GM18870 (cell line): Measurements from ENCODE around the gene LCN2.
A peak's percentile ranks its signal among the peaks of the same experiment; 100 is the strongest.
"Not testable (repeated sequence)": the region's sequence is repeated elsewhere in the genome, so short reads cannot be mapped to it uniquely, and the experiment has no call there.

Source experiments
- ATAC-seq: cut with Tn5 transposase; IDR thresholded peaks from one replicate; pipeline ENCODE4 v1.9.1; 2021; ENCODE audit warnings: moderate library complexity; ENCODE audit not compliant: unreplicated experiment

The LCN2 gene

DNA sequence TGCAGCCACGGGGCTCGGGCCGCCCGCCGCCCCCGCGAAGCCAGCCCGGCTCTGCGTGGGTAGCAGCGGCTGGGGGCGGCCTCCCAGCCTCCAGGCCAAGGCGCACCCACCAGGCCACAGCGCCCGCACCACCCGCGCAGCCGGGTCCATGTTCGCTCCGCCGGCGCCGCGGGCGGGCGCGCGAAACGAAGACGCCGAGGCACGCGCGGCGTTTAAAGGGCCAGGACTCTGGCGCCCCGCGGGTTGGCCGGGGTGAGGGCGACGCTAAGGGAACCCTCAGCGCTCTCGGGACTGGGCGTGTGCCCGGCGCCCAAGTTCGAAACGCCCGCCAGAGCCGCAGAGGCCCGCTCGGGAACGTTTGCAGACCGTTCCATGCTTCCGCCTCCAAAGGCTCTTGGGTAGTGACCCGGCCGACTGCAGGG lies 21.7 kb upstream of the LCN2 start, which contains the start of gene PTGES2:
Gene PTGES2 (minus strand): TSS at position 162 of the 422 bp plus-strand sequence. CDS start 12 bp downstream, at position 150.
- ATAC-seq: peak; percentile 47

GRCh38 chr9:128127990-128128835 lies 21.0 kb upstream of the LCN2 start:
- ATAC-seq: peak; percentile 40

GRCh38 chr9:128128836-128129590 lies 20.2 kb upstream of the LCN2 start:
- ATAC-seq: no peak

GRCh38 chr9:128129976-128130590 lies 19.2 kb upstream of the LCN2 start:
- ATAC-seq: not testable (repeated sequence)

GRCh38 chr9:128130651-128131050 lies 18.6 kb upstream of the LCN2 start:
- ATAC-seq: not testable (repeated sequence)

- not testable (repeated sequence) for ATAC-seq
Measured at GRCh38 chr9:128131346-128131745, 17.9 kb upstream of the LCN2 start.

DNA sequence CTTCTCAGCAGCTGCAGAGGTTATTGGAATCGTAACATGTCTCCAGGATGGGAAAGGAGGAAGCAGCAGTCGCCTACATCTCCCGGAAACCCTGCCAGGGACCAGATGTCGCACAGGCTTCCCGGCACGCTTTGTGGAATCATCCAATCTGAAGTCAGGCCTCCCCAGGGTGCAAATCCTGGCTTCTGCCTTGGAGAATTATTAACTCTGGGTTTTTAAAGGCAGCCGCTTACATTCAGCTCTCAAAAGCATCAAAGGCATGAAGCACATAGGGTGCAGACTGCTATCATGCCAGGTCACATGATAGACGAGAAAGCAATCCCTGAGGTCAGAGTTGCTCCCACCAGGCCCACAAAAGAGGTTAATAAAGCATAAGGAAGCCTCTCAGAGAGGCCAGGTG lies 17.1 kb upstream of the LCN2 start:
- ATAC-seq: not testable (repeated sequence)

DNA sequence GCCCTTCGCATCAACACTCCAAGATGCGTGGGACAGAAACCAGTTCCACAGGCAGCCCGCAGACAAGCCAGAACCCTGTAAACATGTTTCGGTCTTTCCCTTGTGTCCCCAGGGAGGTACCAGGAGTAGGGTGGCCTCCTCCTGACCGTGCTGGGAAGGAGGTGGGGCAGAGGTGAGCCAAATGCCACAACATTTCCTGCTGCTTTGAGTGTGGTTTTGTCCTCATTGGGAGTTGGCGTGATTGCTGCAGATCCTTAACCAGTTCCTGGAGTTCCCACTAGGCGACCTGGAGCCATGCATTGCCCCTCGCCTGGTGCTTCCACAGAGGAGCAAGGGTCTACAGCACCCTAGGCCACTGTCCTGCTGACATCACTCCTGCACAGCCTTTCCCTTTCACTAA lies 13.7 kb upstream of the LCN2 start:
- not testable (repeated sequence) for ATAC-seq

DNA sequence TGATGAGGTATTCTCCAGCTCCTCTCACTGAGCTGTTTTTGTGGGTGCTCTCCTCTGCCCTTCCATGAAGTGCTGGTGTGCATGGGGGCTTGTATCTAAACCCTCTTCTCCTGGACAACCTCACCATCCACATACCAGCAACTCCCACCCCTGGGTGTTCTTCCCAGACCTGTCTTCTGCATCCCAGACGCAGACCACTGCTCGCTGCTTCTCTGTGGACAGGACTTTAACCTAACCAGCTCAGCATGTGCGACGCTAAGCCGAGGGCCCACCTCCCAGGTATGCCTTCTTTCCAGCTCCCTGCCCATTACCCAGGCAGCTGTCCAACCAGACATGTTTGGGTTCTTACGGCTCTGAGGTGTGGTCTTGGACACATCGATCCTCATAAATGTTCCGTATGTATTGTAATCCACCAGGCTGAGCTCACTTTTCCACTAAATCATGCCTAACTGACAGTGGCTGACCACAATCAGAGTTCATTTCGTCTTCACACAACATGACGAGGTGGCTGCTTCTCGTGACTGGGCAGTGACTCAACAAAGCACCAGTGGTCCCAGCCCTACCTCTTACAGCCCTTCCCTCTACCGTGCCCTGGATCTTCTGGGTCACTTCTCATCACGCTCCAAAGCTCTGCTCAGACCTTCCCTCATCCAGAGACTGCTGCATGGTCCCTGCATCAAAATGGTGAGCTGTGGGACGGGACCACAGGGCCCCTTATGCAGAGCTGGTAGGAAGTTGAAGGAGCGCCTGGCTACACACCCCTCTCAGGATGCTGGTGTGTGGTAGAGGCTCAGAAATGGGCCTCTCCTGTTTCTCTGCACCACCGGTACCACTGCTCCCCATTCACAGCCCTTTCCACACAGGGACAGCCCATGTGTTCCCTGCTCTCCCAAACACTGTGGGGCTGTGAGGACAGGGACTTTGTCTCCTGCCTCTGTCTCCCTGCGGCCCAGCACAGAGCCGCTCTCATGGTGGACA lies 12.1 kb upstream of the LCN2 start:
- ATAC-seq: no peak

- ATAC-seq: no peak
Measured at GRCh38 chr9:128138001-128138400, 11.3 kb upstream of the LCN2 start.

DNA sequence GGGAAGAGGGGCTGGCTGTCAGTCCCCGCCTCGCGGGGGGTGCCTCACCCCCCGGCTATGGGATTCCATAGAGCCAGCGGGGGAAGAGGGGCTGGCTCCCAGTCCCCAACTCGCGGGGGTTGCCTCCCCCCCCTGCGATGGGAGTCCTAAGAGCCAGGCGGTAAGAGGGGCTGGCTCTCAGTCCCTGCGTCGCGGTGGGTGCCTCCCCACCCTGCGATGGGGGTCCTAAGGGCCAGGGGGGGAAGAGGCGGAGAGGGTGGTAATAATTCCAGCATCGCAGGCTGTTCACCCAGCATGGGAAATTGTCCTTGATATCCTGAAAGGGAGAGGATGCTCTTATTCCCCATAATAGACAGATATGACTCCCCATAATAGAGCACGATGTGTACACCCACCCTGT lies 9.6 kb upstream of the LCN2 start:
- ATAC-seq: no peak

- ATAC-seq: no peak
Measured at GRCh38 chr9:128141604-128142003, 7.6 kb upstream of the LCN2 start.

GRCh38 chr9:128142061-128142460 lies 7.2 kb upstream of the LCN2 start:
- no peak for ATAC-seq

GRCh38 chr9:128142596-128142995 lies 6.7 kb upstream of the LCN2 start:
- no peak for ATAC-seq

GRCh38 chr9:128143525-128144238 lies 5.6 kb upstream of the LCN2 start:
- ATAC-seq: no peak

- ATAC-seq: no peak
Measured at GRCh38 chr9:128144239-128145181, 4.7 kb upstream of the LCN2 start.

DNA sequence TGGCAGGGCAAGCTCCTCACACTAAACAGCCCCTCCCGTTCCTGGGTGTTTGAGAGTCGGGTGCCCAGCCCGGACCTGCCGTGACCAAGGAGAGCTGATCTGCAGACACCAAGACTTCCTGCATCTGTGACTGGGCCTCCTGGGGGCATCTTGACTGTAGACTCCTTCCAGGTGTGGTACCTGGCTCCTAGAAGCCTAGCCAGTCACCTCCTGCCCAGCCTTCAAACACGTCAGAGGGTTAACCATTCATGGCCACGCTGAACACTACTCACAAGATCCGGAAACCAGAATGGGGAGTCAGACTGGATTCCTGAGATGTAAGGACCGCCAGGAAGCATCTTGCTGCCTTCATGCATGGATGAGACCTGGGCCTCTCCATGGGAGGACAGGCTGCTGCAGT lies 3.7 kb upstream of the LCN2 start:
- ATAC-seq: no peak

- ATAC-seq: no peak
Measured at GRCh38 chr9:128145951-128146351, 3.3 kb upstream of the LCN2 start.
